Measurements from ENCODE around the gene TAPBP.

TAPBP gene

GRCh38 chr6:33252759-33253158 is 61.1 kb downstream of the TAPBP start:
- H2AFZ ChIP-seq (ENCODE audit: low read length, unreplicated experiment), result no peak overlapping the region
- H3K27me3 ChIP-seq (ENCODE audit: insufficient read depth, low read length), result no peaks in the 10 kb centered on the region
- H3K36me3 ChIP-seq (ENCODE audit: insufficient read depth, low read length), result peaks cover 13% of the 10 kb centered on the region
- H3K79me2 ChIP-seq (ENCODE audit: control insufficient read depth, insufficient read depth, low read length, unreplicated experiment), result peaks cover 10% of the 10 kb centered on the region
- peak overlapping the region; percentile 42 for H3K27ac ChIP-seq (ENCODE audit: low read depth, low read length)
- H3K4me1 ChIP-seq (ENCODE audit: control insufficient read depth, insufficient read depth, low read length, unreplicated experiment), result peaks cover 36% of the 10 kb centered on the region
- no peak overlapping the region for H3K4me3 ChIP-seq (ENCODE audit: low read depth, low read length)

- Histone ChIP-seq H3K36me3 (ENCODE audit: insufficient read depth, low read length) (peaks cover 5% of the 10 kb centered on the region; the same call in 1 of the 2 replicates), H3K4me1 (ENCODE audit: control insufficient read depth, insufficient read depth, low read length, unreplicated experiment) (peaks cover 36% of the 10 kb centered on the region), H3K27me3 (ENCODE audit: insufficient read depth, low read length) (no peaks in the 10 kb centered on the region), H2AFZ (ENCODE audit: low read length, unreplicated experiment) (no peak overlapping the region), H3K4me3 (ENCODE audit: low read depth, low read length) (no peak overlapping the region), H3K79me2 (ENCODE audit: control insufficient read depth, insufficient read depth, low read length, unreplicated experiment) (peaks cover 10% of the 10 kb centered on the region), H3K27ac (ENCODE audit: low read depth, low read length) (no peak overlapping the region)
Measured at GRCh38 chr6:33251395-33252012, 62.4 kb downstream of the TAPBP start.

GRCh38 chr6:33250731-33251130 is 63.1 kb downstream of the TAPBP start:
- Histone ChIP-seq H3K27me3 (ENCODE audit: insufficient read depth, low read length) (no peaks in the 10 kb centered on the region), H3K36me3 (ENCODE audit: insufficient read depth, low read length) (peaks cover 5% of the 10 kb centered on the region; the same call in 1 of the 2 replicates), H3K4me1 (ENCODE audit: control insufficient read depth, insufficient read depth, low read length, unreplicated experiment) (peaks cover 36% of the 10 kb centered on the region), H3K27ac (ENCODE audit: low read depth, low read length) (peak overlapping the region; percentile 86), H3K4me3 (ENCODE audit: low read depth, low read length) (peak overlapping the region; percentile 76), H3K79me2 (ENCODE audit: control insufficient read depth, insufficient read depth, low read length, unreplicated experiment) (peaks cover 10% of the 10 kb centered on the region), H2AFZ (ENCODE audit: low read length, unreplicated experiment) (no peak overlapping the region)

GRCh38 chr6:33249732-33250630 is 63.9 kb downstream of the TAPBP start:
- Histone ChIP-seq H3K27ac (ENCODE audit: low read depth, low read length) (peak overlapping the region; percentile 86), H3K36me3 (ENCODE audit: insufficient read depth, low read length) (peaks cover 5% of the 10 kb centered on the region; the same call in 1 of the 2 replicates), H3K4me1 (ENCODE audit: control insufficient read depth, insufficient read depth, low read length, unreplicated experiment) (peaks cover 36% of the 10 kb centered on the region), H2AFZ (ENCODE audit: low read length, unreplicated experiment) (no peak overlapping the region), H3K4me3 (ENCODE audit: low read depth, low read length) (peak overlapping the region; percentile 76), H3K79me2 (ENCODE audit: control insufficient read depth, insufficient read depth, low read length, unreplicated experiment) (peaks cover 10% of the 10 kb centered on the region), H3K27me3 (ENCODE audit: insufficient read depth, low read length) (no peaks in the 10 kb centered on the region)
